Aorta (tissue), 5 donors: ENCODE data around the gene C2CD2. TPM values are rescaled to one million over a fixed set of nuclear protein-coding genes. Genes with fewer than 3 reads are reported as not detected.
A peak's percentile ranks its signal among the peaks of the same experiment; 100 is the strongest.
"Not testable (repeated sequence)": the region's sequence is repeated elsewhere in the genome, so short reads cannot be mapped to it uniquely, and the experiment has no call there.

Source experiments
- ATAC-seq: fragments of 200-7000 bp; cut with Tn5 transposase; one replicate; pipeline ENCODE4 v1.9.1; 2022; ENCODE audit warnings: moderate library complexity; ENCODE audit not compliant: low FRiP score
- DNase-seq, 2 donors: peaks; one replicate each; pipeline ENCODE4 v3.0.0-alpha.2; 2020
- H3K27ac ChIP-seq, 2 donors: one replicate each; pipeline ENCODE4 v1.5.1; 2013; ENCODE audit warnings: low read length in 2 of 2, mild to moderate bottlenecking in 2 of 2, moderate library complexity in 2 of 2, control low read depth in 1 of 2, inconsistent platforms in 1 of 2, low read depth in 1 of 2
- H3K27me3 ChIP-seq, 2 donors: one replicate each; pipeline ENCODE4 v1.6.1; 2013; ENCODE audit warnings: control low read depth in 1 of 2, low read length in 1 of 2, mild to moderate bottlenecking in 1 of 2, moderate library complexity in 1 of 2; ENCODE audit not compliant: insufficient read depth in 2 of 2, control insufficient read depth in 1 of 2
- H3K36me3 ChIP-seq, 2 donors: one replicate each; pipeline ENCODE4 v1.6.1; 2013; ENCODE audit warnings: control low read depth in 1 of 2, low read length in 1 of 2, mild to moderate bottlenecking in 1 of 2; ENCODE audit not compliant: insufficient read depth in 2 of 2, control insufficient read depth in 1 of 2
- H3K4me1 ChIP-seq, 2 donors: one replicate each; pipeline ENCODE4 v1.6.1; 2013; ENCODE audit warnings: low read length in 2 of 2, control low read depth in 1 of 2, mild to moderate bottlenecking in 1 of 2, moderate library complexity in 1 of 2; ENCODE audit not compliant: insufficient read depth in 2 of 2, control insufficient read depth in 1 of 2
- H3K4me3 ChIP-seq, 2 donors: one replicate each; pipeline ENCODE4 v1.5.1; 2013; ENCODE audit warnings: low read length in 2 of 2, control low read depth in 1 of 2, mild to moderate bottlenecking in 1 of 2
- H3K9me3 ChIP-seq: one replicate; pipeline ENCODE4 v1.6.1; 2013; ENCODE audit warnings: mild to moderate bottlenecking, low read length; ENCODE audit not compliant: control insufficient read depth
- WGBS, 2 donors: extraction: QIAGEN DNeasy Blood & Tissue Kit; methylation state at CpG; one replicate each; pipeline ENCODE4 v1.1.7; 2013; 5-methylcytosine and 5-hydroxymethylcytosine counted together
- intact Hi-C, 2 donors: fragments of 100-400 bp; cut with DNase I; formaldehyde crosslinking; loops; one replicate each; pipeline versions ENCODE4 v1.14.2 to v1.15.0; 2022
- polyA plus RNA-seq, 2 donors: library from polyadenylated mRNA; stranded (reverse); fragments of 200-250 nt; gene quantifications; one replicate each; pipeline ENCODE4 v1.2.3, GENCODE V29; 2013
- total RNA-seq, 2 donors: library from RNA; stranded (reverse); fragmentation: NEBNext Ultra II Directional; extraction: Animal tissue kit (Norgen Biotek cat#: 25700); gene quantifications; one replicate each; pipeline ENCODE4 v1.2.1, GENCODE V29; 2021
- donor health status: healthy with polysubstance abuse.
- donor health status: Bipolar disorder and iron deficiency.
- donor health status: DM: no; HTN: no; CAD: no.
- donor health status: DM: no; HTN: no; CAD: no.
- donor health status: DM: yes; HTN: yes; CAD: no.

The C2CD2 gene
- total and polyA plus RNA-seq, 4 donors = 25.5 to 59.8 (median 47.8) TPM

DNA sequence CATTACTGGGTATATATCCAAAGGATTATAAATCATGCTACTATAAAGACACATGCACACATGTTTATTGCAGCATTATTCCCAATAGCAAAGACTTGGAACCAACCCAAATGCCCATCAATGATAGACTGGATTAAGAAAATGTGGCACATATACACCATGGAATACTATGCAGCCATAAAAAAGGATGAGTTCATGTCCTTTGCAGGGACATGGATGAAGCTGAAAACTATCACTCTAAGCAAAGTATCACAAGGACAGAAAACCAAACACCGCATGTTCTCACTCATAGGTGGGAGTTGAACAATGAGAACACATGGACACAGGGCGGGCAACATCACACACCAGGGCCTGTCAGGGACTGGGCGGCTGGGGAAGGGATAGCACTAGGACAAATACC is 4.2 kb downstream of the C2CD2 start:
- H3K27me3 ChIP-seq, H3K9me3 ChIP-seq, ATAC-seq, H3K27ac ChIP-seq, DNase-seq, H3K36me3 ChIP-seq, H3K4me3 ChIP-seq, H3K4me1 ChIP-seq: not testable (repeated sequence)
- WGBS, 2 donors = 98 to 99% methylated on average over 3 of the region's 3 CpGs
- intact Hi-C loops = loop anchor here in 1 of 2 donors (5.0 kb wide), 1 partner anchor 337 kb away; no protein-coding TSS in a partner anchor

DNA sequence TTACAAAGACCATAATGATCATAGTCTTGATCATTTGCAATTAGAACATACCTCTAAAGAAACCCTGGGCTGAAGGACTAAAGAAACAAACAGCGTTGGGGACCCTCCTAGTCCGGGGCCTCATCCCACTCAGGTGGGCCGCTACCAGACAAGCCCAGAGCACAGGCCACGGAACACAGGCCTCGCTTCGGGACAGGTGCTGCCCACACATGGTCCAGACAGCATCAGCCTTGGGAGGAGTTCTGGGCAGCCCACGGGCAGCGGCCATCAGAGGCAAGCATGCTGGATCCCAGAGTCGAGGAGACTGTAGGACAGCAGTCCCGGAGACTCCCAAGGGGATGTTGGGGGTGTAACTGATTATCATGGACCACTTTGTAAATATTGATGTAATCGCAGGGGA is 4.9 kb downstream of the C2CD2 start:
- Histone ChIP-seq H3K27ac (peak overlapping the region in 1 of 2 donors; percentile 64), H3K9me3 (no peaks in the 10 kb centered on the region), H3K36me3 (peaks cover 0 to under 1% of the 10 kb centered on the region in 2 donors), H3K4me1 (peaks cover 0 to 2% of the 10 kb centered on the region in 2 donors), H3K4me3 (no peak overlapping the region), H3K27me3 (no peaks in the 10 kb centered on the region)
- DNase-seq (no peak), ATAC-seq (no peak)
- 94% methylated on average over 11 of the region's 11 CpGs for WGBS, 2 donors
- intact Hi-C loops = no loop called here

- WGBS, 2 donors = 24 to 33% methylated on average over 9 of the region's 9 CpGs
- ATAC-seq (peak; percentile 80), DNase-seq (peak; percentile 81 to 91)
- no peaks in the 10 kb centered on the region for H3K27me3 ChIP-seq
- H3K27ac ChIP-seq = peak overlapping the region in 1 of 2 donors; percentile 91
- H3K9me3 ChIP-seq = no peaks in the 10 kb centered on the region
- H3K4me3 ChIP-seq = no peak overlapping the region
- peaks cover 0 to 2% of the 10 kb centered on the region in 2 donors for H3K4me1 ChIP-seq
- intact Hi-C loops = no loop called here
- H3K36me3 ChIP-seq = peaks cover 0 to 1% of the 10 kb centered on the region in 2 donors
Observed at GRCh38 chr21:41948078-41948895, 5.5 kb downstream of the C2CD2 start.

GRCh38 chr21:41945982-41946381 is 7.8 kb downstream of the C2CD2 start:
- DNase-seq (no peak), ATAC-seq (no peak)
- intact Hi-C loops = no loop called here
- Histone ChIP-seq H3K36me3 (peaks cover 0 to 1% of the 10 kb centered on the region in 2 donors), H3K9me3 (no peaks in the 10 kb centered on the region), H3K27me3 (no peaks in the 10 kb centered on the region), H3K27ac (no peak overlapping the region), H3K4me3 (no peak overlapping the region), H3K4me1 (peaks cover 0 to 2% of the 10 kb centered on the region in 2 donors)
- WGBS, 2 donors = 94 to 97% methylated on average over 8 of the region's 8 CpGs

GRCh38 chr21:41943851-41944250 is 10.0 kb downstream of the C2CD2 start:
- Histone ChIP-seq H3K4me1 (peaks cover 0 to under 1% of the 10 kb centered on the region in 2 donors), H3K27ac (no peak overlapping the region), H3K27me3 (no peaks in the 10 kb centered on the region), H3K36me3 (peaks cover 0 to 1% of the 10 kb centered on the region in 2 donors), H3K4me3 (no peak overlapping the region), H3K9me3 (no peaks in the 10 kb centered on the region)
- DNase-seq (peak; percentile 24 to 49), ATAC-seq (no peak)
- 95% methylated on average over 10 of the region's 10 CpGs for WGBS, 2 donors
- intact Hi-C loops = no loop called here

GRCh38 chr21:41942457-41942856 is 11.4 kb downstream of the C2CD2 start:
- ATAC-seq = no peak

DNA sequence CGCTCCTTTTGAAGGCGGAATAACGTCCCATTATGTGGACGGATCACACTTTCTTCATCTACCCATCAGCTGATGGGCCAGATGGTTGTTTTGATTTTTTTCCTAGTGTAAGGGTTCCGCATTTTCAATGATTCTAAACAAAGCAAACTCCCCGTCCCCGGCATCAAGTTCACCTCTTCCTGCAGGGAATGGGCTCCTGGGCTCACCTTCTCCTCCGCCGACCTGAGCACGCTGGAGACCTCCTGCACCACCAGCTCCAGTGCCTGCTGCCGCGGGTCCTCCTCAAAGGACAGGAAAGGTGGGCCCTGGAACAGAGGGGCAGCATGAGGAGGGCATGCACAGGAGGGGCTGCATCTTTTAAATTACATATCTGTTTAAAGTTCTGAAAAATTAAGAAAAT is 11.9 kb downstream of the C2CD2 start:
- Histone ChIP-seq H3K4me1 (no peaks in the 10 kb centered on the region), H3K4me3 (no peak overlapping the region), H3K9me3 (no peaks in the 10 kb centered on the region), H3K27ac (no peak overlapping the region), H3K27me3 (no peaks in the 10 kb centered on the region), H3K36me3 (peaks cover 0 to 1% of the 10 kb centered on the region in 2 donors)
- DNase-seq (peak; percentile 36 to 65), ATAC-seq (no peak)
- 91 to 95% methylated on average over 12 of the region's 12 CpGs for WGBS, 2 donors
- intact Hi-C loops = no loop called here

More at GRCh38 chr21:41942457-41942856, 11.4 kb downstream of the C2CD2 start:
- Histone ChIP-seq H3K36me3 (peaks cover 0 to 1% of the 10 kb centered on the region in 2 donors), H3K4me1 (no peaks in the 10 kb centered on the region), H3K27me3 (no peaks in the 10 kb centered on the region), H3K27ac (no peak overlapping the region), H3K9me3 (no peaks in the 10 kb centered on the region), H3K4me3 (no peak overlapping the region)
- peak in 1 of 2 donors; percentile 39 for DNase-seq
- intact Hi-C loops = no loop called here
- WGBS, 2 donors = 89 to 90% methylated on average over 9 of the region's 9 CpGs

- 94 to 98% methylated on average over 3 of the region's 3 CpGs for WGBS, 2 donors
- H3K27me3 ChIP-seq = no peaks in the 10 kb centered on the region
- intact Hi-C loops = no loop called here
- no peak overlapping the region for H3K27ac ChIP-seq
- H3K9me3 ChIP-seq = no peaks in the 10 kb centered on the region
- no peak for DNase-seq
- ATAC-seq = no peak
- H3K36me3 ChIP-seq = peaks cover 0 to 1% of the 10 kb centered on the region in 2 donors
- no peak overlapping the region for H3K4me3 ChIP-seq
- H3K4me1 ChIP-seq = no peaks in the 10 kb centered on the region
Observed at GRCh38 chr21:41940431-41940830, 13.4 kb downstream of the C2CD2 start.

DNA sequence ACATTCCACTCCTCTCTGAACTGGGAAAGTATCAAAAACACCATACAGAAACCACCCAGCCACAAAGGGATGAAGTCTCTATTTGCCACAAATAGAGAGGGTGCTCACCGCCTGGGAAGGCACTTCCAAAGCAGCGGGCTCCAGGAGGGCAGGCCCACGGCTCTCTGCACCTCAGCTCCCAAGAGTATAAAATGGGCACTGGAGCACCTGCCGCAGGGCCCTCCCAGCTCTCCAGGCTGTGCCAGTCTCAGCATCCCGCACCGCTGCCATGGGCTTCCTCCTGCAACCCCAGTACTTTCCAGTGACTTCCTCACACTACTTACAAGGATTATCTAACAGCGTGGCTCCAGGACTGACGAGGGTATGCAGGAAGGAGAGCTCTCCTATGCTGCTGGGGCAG is 14.4 kb downstream of the C2CD2 start:
- Histone ChIP-seq H3K9me3 (no peaks in the 10 kb centered on the region), H3K27me3 (no peaks in the 10 kb centered on the region), H3K4me3 (no peak overlapping the region), H3K4me1 (no peaks in the 10 kb centered on the region), H3K36me3 (peaks cover 0 to 1% of the 10 kb centered on the region in 2 donors), H3K27ac (no peak overlapping the region)
- ATAC-seq (no peak), DNase-seq (peak in 1 of 2 donors; percentile 17)
- intact Hi-C loops = no loop called here
- 95% methylated on average over 8 of the region's 8 CpGs for WGBS, 2 donors
